CD14-positive monocyte (primary cell): ENCODE results near the gene IL1RL2. TPM values are rescaled to one million over a fixed set of nuclear protein-coding genes. Genes with fewer than 3 reads are reported as not detected.

Experiments
- DNase-seq, 3 donors: peaks; one replicate each; pipeline ENCODE4 v3.0.0-alpha.2; 2011 to 2022
- H2AFZ ChIP-seq: 2 replicates; pipeline ENCODE4 v1.6.0; 2012; ENCODE audit warnings: mild to moderate bottlenecking, low read depth, low read length, inconsistent platforms; ENCODE audit not compliant: insufficient read depth, poor library complexity, severe bottlenecking
- H3K27ac ChIP-seq, 2 donors: 1 replicate in 1 of 2; 2 replicates in 1 of 2; pipeline ENCODE4 v1.5.1; 2012 to 2013; ENCODE audit warnings: low read length in 2 of 2, control low read depth in 1 of 2, inconsistent platforms in 1 of 2, low read depth in 1 of 2, mild to moderate bottlenecking in 1 of 2
- H3K27me3 ChIP-seq, 2 donors: one replicate each; pipeline versions ENCODE4 v1.6.0 to v1.6.1; 2011 to 2013; ENCODE audit warnings: low read length in 2 of 2; ENCODE audit not compliant: control insufficient read depth in 2 of 2, insufficient read depth in 2 of 2
- H3K36me3 ChIP-seq, 2 donors: replicated peaks in 1 of 2; 1 replicate in 1 of 2; 2 replicates in 1 of 2; pipeline versions ENCODE4 v1.5.1 to v1.6.1; 2012 to 2013; ENCODE audit warnings: low read length in 2 of 2, control low read depth in 1 of 2, inconsistent platforms in 1 of 2, mild to moderate bottlenecking in 1 of 2; ENCODE audit not compliant: insufficient read depth in 2 of 2, control insufficient read depth in 1 of 2
- H3K4me1 ChIP-seq, 2 donors: 1 replicate in 1 of 2; 2 replicates in 1 of 2; pipeline versions ENCODE4 v1.5.1 to v1.6.1; 2012 to 2013; ENCODE audit warnings: low read length in 2 of 2, control low read depth in 1 of 2, inconsistent platforms in 1 of 2, mild to moderate bottlenecking in 1 of 2, moderate library complexity in 1 of 2; ENCODE audit not compliant: insufficient read depth in 2 of 2, control insufficient read depth in 1 of 2
- H3K4me2 ChIP-seq: replicated peaks from 2 replicates; pipeline ENCODE3; 2012; ENCODE audit warnings: low read length, moderate library complexity, mild to moderate bottlenecking; ENCODE audit not compliant: poor library complexity, severe bottlenecking; ENCODE audit errors: extremely low read depth
- H3K4me3 ChIP-seq, 3 experiments: fragments of 200-600 bp in 1 of 3; sonication (generic) in 1 of 3; replicated peaks in 1 of 3; 1 replicate in 2 of 3; 2 replicates in 1 of 3; pipeline ENCODE4 v1.5.1; 2011 to 2013; ENCODE audit warnings: low read length in 3 of 3, mild to moderate bottlenecking in 3 of 3, control low read depth in 2 of 3, low read depth in 2 of 3, inconsistent platforms in 1 of 3, moderate library complexity in 1 of 3
- H3K79me2 ChIP-seq: 2 replicates; pipeline ENCODE4 v1.6.0; 2012; ENCODE audit warnings: mild to moderate bottlenecking, control low read depth, inconsistent platforms, low read length, moderate library complexity; ENCODE audit not compliant: insufficient read depth
- H3K9ac ChIP-seq: 2 replicates; pipeline ENCODE4 v1.6.0; 2017; ENCODE audit warnings: low read length, mild to moderate bottlenecking; ENCODE audit not compliant: insufficient read depth, poor library complexity, severe bottlenecking
- H3K9me3 ChIP-seq, 2 donors: replicated peaks in 1 of 2; 1 replicate in 1 of 2; 2 replicates in 1 of 2; pipeline versions ENCODE4 v1.5.1 to v1.6.1; 2012 to 2013; ENCODE audit warnings: low read length in 2 of 2, control low read depth in 1 of 2; ENCODE audit not compliant: control insufficient read depth in 1 of 2, insufficient read depth in 1 of 2
- H4K20me1 ChIP-seq: 2 replicates; pipeline ENCODE4 v1.6.0; 2012; ENCODE audit warnings: mild to moderate bottlenecking, low read length, control low read depth, moderate library complexity; ENCODE audit not compliant: insufficient read depth
- H3K27ac Mint-ChIP-seq, 7 donors: one replicate each; pipeline ENCODE4 v1.8.0; 2020; ENCODE audit warnings: mild to moderate bottlenecking in 7 of 7, mixed read lengths in 7 of 7, moderate library complexity in 6 of 7, inconsistent platforms in 2 of 7
- H3K27me3 Mint-ChIP-seq, 3 donors: one replicate each; pipeline ENCODE4 v1.8.0; 2021 to 2022; ENCODE audit warnings: low read depth in 3 of 3, mild to moderate bottlenecking in 3 of 3, mixed read lengths in 3 of 3, moderate library complexity in 3 of 3, inconsistent platforms in 1 of 3
- H3K36me3 Mint-ChIP-seq, 2 donors: one replicate each; pipeline ENCODE4 v1.8.0; 2020; ENCODE audit warnings: mixed read lengths in 2 of 2, inconsistent platforms in 1 of 2, mild to moderate bottlenecking in 1 of 2
- H3K4me1 Mint-ChIP-seq: one replicate; pipeline ENCODE4 v1.8.0; 2020; ENCODE audit warnings: mild to moderate bottlenecking, mixed read lengths
- H3K4me3 Mint-ChIP-seq, 2 donors: one replicate each; pipeline ENCODE4 v1.8.0; 2020; ENCODE audit warnings: mild to moderate bottlenecking in 2 of 2, mixed read lengths in 2 of 2, moderate library complexity in 1 of 2
- H3K9me3 Mint-ChIP-seq, 7 donors: one replicate each; pipeline ENCODE4 v1.8.0; 2020 to 2022; ENCODE audit warnings: mixed read lengths in 7 of 7, mild to moderate bottlenecking in 6 of 7, moderate library complexity in 6 of 7, inconsistent platforms in 2 of 7
- WGBS: methylation state at CpG from one replicate; pipeline ENCODE4 v1.1.5; 2013; ENCODE audit warnings: missing lambda C conversion rate; ENCODE audit not compliant: insufficient coverage; 5-methylcytosine and 5-hydroxymethylcytosine counted together
- intact Hi-C, 2 donors: fragments of 100-400 bp; cut with micrococcal nuclease; formaldehyde crosslinking; loops; one replicate each; pipeline versions ENCODE4 v1.15.0 to v1.15.1; 2023
- polyA plus RNA-seq, 3 donors: library from polyadenylated mRNA; depleted of rRNA in 1 of 3; unstranded in 2 of 3; stranded (reverse) in 1 of 3; fragments of 300-500 nt in 2 of 3; fragments of >200 nt in 1 of 3; fragmentation: Illumina TruSeq in 2 of 3; gene quantifications; 1 replicate in 2 of 3; 2 replicates in 1 of 3; pipeline ENCODE4 v1.2.3, GENCODE V29; 2012 to 2021
- TF ChIP-seq, protein P1 (sequence below): fragments of 200-600 bp; IDR thresholded peaks from one replicate; pipeline ENCODE4 v1.8.0; 2022; ENCODE audit warnings: antibody characterized with exemption, mild to moderate bottlenecking

The IL1RL2 gene
- polyA plus RNA-seq, 3 donors = 0.07 to 1.5 TPM; not detected in 1

DNA sequence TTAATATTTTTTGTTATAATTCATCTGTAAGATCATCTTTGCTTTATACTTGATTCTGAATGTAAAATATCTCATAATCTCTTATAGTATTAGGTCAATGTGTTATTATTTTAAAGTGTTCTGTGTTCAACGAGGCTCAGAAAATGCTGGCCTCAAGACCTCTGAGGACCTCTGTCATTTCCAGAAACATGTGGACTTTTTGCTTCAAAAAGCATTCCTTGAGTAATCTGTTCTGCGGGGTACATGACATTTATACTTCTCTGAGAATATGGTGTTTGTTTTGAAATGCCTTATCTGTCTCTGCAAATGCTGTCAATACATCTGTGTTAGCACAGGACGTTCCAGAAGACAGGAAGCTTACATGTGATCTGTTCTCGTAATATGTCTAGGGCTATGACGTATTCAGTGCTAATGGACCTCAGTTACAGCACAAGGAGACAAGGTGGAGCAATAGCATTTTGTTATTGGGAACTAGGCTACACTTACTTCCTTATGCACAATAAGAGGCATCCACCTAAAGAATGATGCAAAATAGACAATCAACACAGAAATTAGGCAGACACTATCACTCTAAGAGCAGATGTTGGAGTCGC, 86.9 kb downstream of the IL1RL2 start:
- peak overlapping the region in 4 of 7 donors; percentile 27 to 65 (median 34) for H3K27ac Mint-ChIP-seq
- DNase-seq = peak; percentile 78 to 93 (median 91)
- intact Hi-C loops = no loop called here
- peaks cover 49 to 63% of the 10 kb centered on the region in 2 donors for H3K27me3 ChIP-seq
- peaks cover 3 to 8% of the 10 kb centered on the region in 2 donors for H3K4me1 ChIP-seq
- H3K36me3 ChIP-seq = no peaks in the 10 kb centered on the region
- peaks cover 5 to 19% (median 10%) of the 10 kb centered on the region in 7 donors for H3K9me3 Mint-ChIP-seq
- H3K27me3 Mint-ChIP-seq = peaks cover 56 to 77% (median 59%) of the 10 kb centered on the region in 3 donors
- no peak overlapping the region for H2AFZ ChIP-seq
- H3K9me3 ChIP-seq = no peaks in the 10 kb centered on the region
- H3K4me3 ChIP-seq = no peak overlapping the region
- no peak overlapping the region for H3K27ac ChIP-seq
- WGBS = 35% methylated on average over 3 of the region's 6 CpGs
- H3K9ac ChIP-seq = no peak overlapping the region
- peak overlapping the region in 1 of 2 donors; percentile 20 for H3K4me3 Mint-ChIP-seq
- H3K36me3 Mint-ChIP-seq = peaks cover 0 to 5% of the 10 kb centered on the region in 2 donors
- H3K4me2 ChIP-seq = no peak overlapping the region
- peaks cover 15% of the 10 kb centered on the region for H3K4me1 Mint-ChIP-seq
- no peaks in the 10 kb centered on the region for H3K79me2 ChIP-seq
- no peaks in the 10 kb centered on the region for H4K20me1 ChIP-seq
- TF ChIP-seq, protein P1, sequence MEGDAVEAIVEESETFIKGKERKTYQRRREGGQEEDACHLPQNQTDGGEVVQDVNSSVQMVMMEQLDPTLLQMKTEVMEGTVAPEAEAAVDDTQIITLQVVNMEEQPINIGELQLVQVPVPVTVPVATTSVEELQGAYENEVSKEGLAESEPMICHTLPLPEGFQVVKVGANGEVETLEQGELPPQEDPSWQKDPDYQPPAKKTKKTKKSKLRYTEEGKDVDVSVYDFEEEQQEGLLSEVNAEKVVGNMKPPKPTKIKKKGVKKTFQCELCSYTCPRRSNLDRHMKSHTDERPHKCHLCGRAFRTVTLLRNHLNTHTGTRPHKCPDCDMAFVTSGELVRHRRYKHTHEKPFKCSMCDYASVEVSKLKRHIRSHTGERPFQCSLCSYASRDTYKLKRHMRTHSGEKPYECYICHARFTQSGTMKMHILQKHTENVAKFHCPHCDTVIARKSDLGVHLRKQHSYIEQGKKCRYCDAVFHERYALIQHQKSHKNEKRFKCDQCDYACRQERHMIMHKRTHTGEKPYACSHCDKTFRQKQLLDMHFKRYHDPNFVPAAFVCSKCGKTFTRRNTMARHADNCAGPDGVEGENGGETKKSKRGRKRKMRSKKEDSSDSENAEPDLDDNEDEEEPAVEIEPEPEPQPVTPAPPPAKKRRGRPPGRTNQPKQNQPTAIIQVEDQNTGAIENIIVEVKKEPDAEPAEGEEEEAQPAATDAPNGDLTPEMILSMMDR = no peak

DNA sequence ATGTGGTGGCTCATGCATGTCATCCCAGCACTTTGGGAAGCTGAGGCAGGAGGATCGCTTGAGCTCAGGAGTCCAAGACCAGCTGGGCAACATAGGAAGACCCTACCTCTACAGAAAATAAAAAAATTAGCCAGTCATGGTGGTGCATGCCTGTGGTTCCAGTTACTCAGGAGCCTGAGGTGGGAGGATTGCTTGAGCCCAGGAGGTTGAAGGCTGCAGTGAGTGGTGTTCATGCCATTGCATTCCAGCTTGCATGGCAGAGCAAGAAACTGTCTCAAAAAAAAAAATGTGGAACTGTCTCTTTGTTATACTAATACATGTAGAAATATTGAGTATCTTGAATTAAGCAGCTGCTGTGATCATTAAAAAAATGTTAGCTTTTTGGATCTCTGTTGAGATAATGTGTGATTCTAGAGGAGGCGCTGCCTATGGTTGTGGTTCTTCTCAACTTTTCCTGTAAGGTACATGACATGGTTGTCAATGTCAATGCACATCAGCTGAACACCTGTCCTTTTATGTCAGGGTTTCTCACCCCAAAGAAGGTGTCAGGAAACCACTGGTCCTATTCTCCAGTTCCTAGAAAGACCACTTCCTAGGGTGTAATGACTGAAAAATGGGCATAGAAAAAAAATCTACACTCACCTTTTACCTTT, 89.9 kb downstream of the IL1RL2 start:
- H3K4me3 Mint-ChIP-seq = peak overlapping the region in 1 of 2 donors; percentile 76
- H3K27me3 Mint-ChIP-seq = peaks cover 53 to 77% (median 56%) of the 10 kb centered on the region in 3 donors
- no peak overlapping the region for H3K9ac ChIP-seq
- H3K9me3 Mint-ChIP-seq = peaks cover 5 to 19% (median 11%) of the 10 kb centered on the region in 7 donors
- H3K36me3 Mint-ChIP-seq = peaks cover 0 to 10% of the 10 kb centered on the region in 2 donors
- no peak overlapping the region for H3K4me2 ChIP-seq
- DNase-seq = no peak
- H3K4me3 ChIP-seq = no peak overlapping the region
- WGBS = no CpG with 5 or more reads among the region's 2 CpGs
- no peak overlapping the region for H2AFZ ChIP-seq
- H3K4me1 ChIP-seq = peaks cover 4 to 11% of the 10 kb centered on the region in 2 donors
- no peaks in the 10 kb centered on the region for H3K9me3 ChIP-seq
- no peaks in the 10 kb centered on the region for H3K36me3 ChIP-seq
- TF ChIP-seq, protein P1 = no peak
- peaks cover 58 to 63% of the 10 kb centered on the region in 2 donors for H3K27me3 ChIP-seq
- H3K27ac ChIP-seq = no peak overlapping the region
- H4K20me1 ChIP-seq = no peaks in the 10 kb centered on the region
- intact Hi-C loops = no loop called here
- H3K4me1 Mint-ChIP-seq = peaks cover 23% of the 10 kb centered on the region
- H3K79me2 ChIP-seq = no peaks in the 10 kb centered on the region
- no peak overlapping the region for H3K27ac Mint-ChIP-seq
